ENCODE data around the gene DALRD3. TPM values are rescaled to one million over a fixed set of nuclear protein-coding genes. Genes with fewer than 3 reads are reported as not detected.
A peak's percentile ranks its signal among the peaks of the same experiment; 100 is the strongest.

The DALRD3 gene
- polyA plus RNA-seq, 1 donor: 28.5 TPM

DNA sequence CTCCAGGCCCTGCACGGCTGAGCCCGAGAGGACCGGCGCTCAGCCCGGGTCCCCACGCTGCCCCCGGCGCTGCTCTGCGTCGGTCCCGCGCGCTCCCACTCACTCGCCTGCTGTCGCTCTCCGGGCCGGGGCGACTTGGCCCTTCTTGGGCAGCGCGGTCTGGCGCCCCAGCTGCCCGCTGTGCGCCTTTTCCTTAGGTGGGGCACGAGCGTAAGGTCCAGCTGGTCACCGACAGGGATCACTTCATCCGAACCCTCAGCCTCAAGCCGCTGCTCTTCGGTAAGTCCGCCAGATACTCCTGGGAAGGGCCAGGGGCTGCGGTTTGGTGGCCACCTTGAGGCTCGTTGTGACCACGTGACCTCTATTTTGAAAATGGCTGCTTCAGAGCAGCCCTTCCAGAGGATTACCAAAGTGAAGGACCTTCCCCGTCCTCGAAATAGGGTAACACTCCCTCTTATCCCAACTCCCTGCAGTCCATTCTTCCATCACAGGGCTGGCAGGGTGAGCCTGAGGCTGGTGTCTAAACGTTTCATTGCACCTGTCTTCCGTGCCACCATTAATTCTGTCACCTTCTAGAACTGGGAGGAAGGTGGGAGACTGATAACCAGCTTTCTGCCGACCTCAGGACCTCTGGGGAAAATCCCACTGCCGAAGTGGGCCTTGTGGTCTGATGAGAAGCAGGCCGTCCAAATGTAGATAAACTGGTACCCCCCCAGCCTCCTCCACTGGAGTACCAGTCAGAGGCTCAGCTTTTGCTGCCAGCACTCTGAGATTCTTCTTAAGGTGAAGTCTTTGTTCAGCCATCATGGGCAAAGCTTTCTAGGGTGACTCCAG lies 27.5 kb downstream of the DALRD3 start:
- no peaks in the 10 kb centered on the region for H3K27me3 ChIP-seq (ENCODE audit: control insufficient read depth, insufficient read depth, low read length)
- peak overlapping the region; percentile 79 for H3K27ac ChIP-seq (ENCODE audit: low read length)
- H3K36me3 ChIP-seq (ENCODE audit: control insufficient read depth, insufficient read depth, low read length): peaks cover 16% of the 10 kb centered on the region
- peaks cover 15% of the 10 kb centered on the region for H3K4me1 ChIP-seq (ENCODE audit: control insufficient read depth, insufficient read depth, low read length)
- DNase-seq: peak in 1 of 2 donors; percentile 61
- WGBS (ENCODE audit: insufficient coverage, low lambda C conversion rate): no CpG with 5 or more reads among the region's 40 CpGs
- H3K4me3 ChIP-seq (ENCODE audit: low read length): peak overlapping the region; percentile 87
- no peaks in the 10 kb centered on the region for H3K9me3 ChIP-seq (ENCODE audit: control insufficient read depth, low read depth, low read length)

DNA sequence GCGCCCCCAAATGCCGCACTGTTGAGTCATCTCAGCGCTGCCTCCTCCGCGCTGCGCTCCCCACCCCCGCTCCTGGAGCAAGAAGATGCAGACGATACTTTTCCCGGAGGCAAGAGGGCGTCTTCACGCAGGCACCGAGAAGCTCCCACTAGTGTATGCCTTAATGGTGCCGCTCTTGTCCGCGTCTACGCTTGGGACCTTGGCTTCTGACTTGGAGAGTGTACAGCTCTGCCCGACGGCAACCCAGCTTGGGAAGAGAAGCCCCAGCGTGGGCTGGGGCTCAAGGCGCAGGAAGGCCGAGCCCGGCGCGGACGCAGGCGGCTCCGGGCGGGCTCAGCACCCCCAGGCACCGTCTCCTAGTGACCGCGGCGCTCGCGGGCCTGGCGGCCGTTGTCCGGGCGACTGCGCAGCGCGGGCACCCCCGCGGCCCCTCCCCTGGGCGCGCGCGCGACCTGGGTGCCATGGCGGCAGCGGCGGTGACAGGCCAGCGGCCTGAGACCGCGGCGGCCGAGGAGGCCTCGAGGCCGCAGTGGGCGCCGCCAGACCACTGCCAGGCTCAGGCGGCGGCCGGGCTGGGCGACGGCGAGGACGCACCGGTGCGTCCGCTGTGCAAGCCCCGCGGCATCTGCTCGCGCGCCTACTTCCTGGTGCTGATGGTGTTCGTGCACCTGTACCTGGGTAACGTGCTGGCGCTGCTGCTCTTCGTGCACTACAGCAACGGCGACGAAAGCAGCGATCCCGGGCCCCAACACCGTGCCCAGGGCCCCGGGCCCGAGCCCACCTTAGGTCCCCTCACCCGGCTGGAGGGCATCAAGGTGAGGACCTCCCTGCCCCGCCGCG lies 28.4 kb downstream of the DALRD3 start, which contains the start of gene P4HTM:
TSS of gene P4HTM (plus strand) at position 446 of the 840 bp plus-strand sequence. CDS start at position 462, 16 bp downstream.
- Histone ChIP-seq H3K4me3 (ENCODE audit: low read length) (peak within 1 kb of the TSS; percentile 87), H3K9me3 (ENCODE audit: control insufficient read depth, low read depth, low read length) (no peaks in the 10 kb centered on the region), H3K27ac (ENCODE audit: low read length) (peak within 1 kb of the TSS; percentile 96), H3K36me3 (ENCODE audit: control insufficient read depth, insufficient read depth, low read length) (peaks cover 17% of the 10 kb centered on the region), H3K27me3 (ENCODE audit: control insufficient read depth, insufficient read depth, low read length) (no peaks in the 10 kb centered on the region), H3K4me1 (ENCODE audit: control insufficient read depth, insufficient read depth, low read length) (peaks cover 15% of the 10 kb centered on the region)
- peak; percentile 88 to 93 for DNase-seq
- WGBS (ENCODE audit: insufficient coverage, low lambda C conversion rate): no CpG with 5 or more reads among the region's 91 CpGs

DNA sequence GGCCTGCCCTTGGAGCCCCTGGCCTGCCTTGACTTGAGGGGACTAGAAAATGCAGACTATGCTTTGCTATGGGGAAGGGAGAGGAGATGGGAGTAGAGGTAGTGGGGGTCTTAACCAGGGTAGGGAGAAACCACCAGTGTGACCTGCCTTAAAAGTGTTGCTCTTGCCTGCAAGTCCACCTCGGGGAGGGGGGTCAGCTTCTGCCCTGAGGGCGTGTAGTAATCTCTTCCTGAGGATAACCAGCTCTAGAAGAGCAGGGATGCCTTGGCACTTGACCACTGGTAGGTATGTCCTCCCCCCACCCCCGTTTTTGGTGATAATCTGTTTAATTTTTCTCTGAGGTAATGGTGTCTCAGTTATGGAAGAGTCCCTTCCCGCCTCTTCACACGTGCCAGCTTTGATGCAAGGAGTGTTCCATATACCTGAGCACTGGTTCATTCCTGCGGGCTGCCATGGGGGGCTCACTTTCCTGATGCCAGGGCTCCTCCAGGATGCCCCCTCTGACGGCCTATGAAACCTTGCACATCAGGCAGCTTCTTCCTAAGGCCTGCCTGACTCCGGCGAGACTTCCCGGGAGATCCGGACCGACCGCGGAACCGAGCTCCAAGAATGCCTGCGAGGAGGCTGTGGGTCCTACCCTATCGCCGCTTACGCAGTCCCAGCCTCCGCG lies 29.1 kb downstream of the DALRD3 start:
- Histone ChIP-seq H3K27ac (ENCODE audit: low read length) (peak overlapping the region; percentile 96), H3K9me3 (ENCODE audit: control insufficient read depth, low read depth, low read length) (no peaks in the 10 kb centered on the region), H3K4me3 (ENCODE audit: low read length) (peak overlapping the region; percentile 83), H3K27me3 (ENCODE audit: control insufficient read depth, insufficient read depth, low read length) (no peaks in the 10 kb centered on the region), H3K4me1 (ENCODE audit: control insufficient read depth, insufficient read depth, low read length) (peaks cover 17% of the 10 kb centered on the region), H3K36me3 (ENCODE audit: control insufficient read depth, insufficient read depth, low read length) (peaks cover 20% of the 10 kb centered on the region)
- no peak for DNase-seq
- no CpG with 5 or more reads among the region's 21 CpGs for WGBS (ENCODE audit: insufficient coverage, low lambda C conversion rate)

DNA sequence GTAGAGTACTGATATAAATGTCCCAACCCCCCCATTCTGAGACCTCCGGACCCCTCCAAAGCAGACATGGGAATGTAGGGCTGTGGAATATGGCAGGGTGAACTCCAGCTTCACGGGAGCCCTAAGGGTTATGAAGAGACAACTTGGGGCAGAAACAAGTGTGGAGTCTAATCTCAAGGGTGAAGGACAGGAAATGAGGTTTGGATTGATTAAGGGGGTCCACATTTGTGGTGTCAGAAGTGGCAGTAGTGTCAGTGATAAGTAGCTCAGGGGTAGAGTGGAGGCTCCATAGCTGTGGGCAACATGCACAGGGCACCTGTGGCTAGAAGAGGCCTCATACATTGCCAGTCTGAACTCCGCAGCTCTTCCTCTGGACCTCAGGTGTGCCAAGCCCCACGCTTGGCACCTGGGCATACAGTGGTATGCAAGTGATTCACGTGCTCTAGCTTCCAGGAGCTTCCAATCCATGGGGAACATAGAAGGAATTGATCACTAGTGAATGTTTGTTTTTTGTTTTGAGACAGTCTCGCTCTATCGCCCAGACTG lies 32.5 kb downstream of the DALRD3 start:
- WGBS (ENCODE audit: insufficient coverage, low lambda C conversion rate): 100% methylated on average over 2 of the region's 7 CpGs
- Histone ChIP-seq H3K9me3 (ENCODE audit: control insufficient read depth, low read depth, low read length) (no peaks in the 10 kb centered on the region), H3K27ac (ENCODE audit: low read length) (no peak overlapping the region), H3K27me3 (ENCODE audit: control insufficient read depth, insufficient read depth, low read length) (no peaks in the 10 kb centered on the region), H3K36me3 (ENCODE audit: control insufficient read depth, insufficient read depth, low read length) (peaks cover 48% of the 10 kb centered on the region), H3K4me3 (ENCODE audit: low read length) (no peak overlapping the region), H3K4me1 (ENCODE audit: control insufficient read depth, insufficient read depth, low read length) (peaks cover 10% of the 10 kb centered on the region)
- DNase-seq: no peak

DNA sequence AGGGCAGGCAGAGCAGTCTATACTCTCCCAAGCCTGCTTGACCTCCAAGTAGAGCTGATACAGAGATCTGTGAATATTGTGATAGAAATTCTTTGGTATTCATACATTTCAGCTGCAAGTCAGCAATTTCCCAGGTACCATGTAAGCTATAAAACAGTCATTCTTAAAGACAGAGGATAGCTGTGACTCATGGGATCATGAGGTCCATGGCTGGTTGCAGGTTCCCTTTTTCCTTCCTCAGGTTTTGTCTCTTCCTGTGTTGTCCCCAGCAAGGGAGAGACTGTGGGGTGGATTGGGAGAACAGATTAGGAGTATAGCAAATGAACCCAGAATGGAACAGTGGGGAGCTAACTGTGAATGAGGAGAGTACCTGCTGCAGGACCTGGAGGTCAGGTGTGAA lies 33.7 kb downstream of the DALRD3 start:
- peak in 1 of 2 donors; percentile 36 for DNase-seq
- H3K4me1 ChIP-seq (ENCODE audit: control insufficient read depth, insufficient read depth, low read length): peaks cover 10% of the 10 kb centered on the region
- peak overlapping the region; percentile 41 for H3K27ac ChIP-seq (ENCODE audit: low read length)
- H3K9me3 ChIP-seq (ENCODE audit: control insufficient read depth, low read depth, low read length): no peaks in the 10 kb centered on the region
- no peaks in the 10 kb centered on the region for H3K27me3 ChIP-seq (ENCODE audit: control insufficient read depth, insufficient read depth, low read length)
- peaks cover 59% of the 10 kb centered on the region for H3K36me3 ChIP-seq (ENCODE audit: control insufficient read depth, insufficient read depth, low read length)
- H3K4me3 ChIP-seq (ENCODE audit: low read length): no peak overlapping the region

DNA sequence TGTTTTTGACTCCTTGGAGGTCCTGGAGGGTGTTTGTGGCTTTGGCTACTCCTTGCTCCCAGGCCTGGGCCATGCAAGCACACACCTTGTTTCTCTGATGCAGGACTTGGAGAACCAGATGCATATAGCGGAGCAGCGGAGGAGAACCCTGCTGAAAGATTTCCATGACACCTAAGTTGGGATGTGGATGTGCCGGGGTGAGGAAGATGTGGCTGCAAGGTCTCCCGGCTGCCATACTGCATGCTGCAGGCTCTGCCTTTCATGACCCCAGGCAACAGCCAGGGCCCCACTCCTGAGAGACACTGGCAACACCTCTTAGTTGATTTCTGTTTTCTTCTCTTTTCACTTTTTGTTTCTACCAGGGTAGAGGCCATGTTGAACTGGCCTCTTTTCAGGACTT lies 35.3 kb downstream of the DALRD3 start:
- H3K36me3 ChIP-seq (ENCODE audit: control insufficient read depth, insufficient read depth, low read length): peaks cover 70% of the 10 kb centered on the region
- H3K27me3 ChIP-seq (ENCODE audit: control insufficient read depth, insufficient read depth, low read length): no peaks in the 10 kb centered on the region
- no peaks in the 10 kb centered on the region for H3K9me3 ChIP-seq (ENCODE audit: control insufficient read depth, low read depth, low read length)
- WGBS (ENCODE audit: insufficient coverage, low lambda C conversion rate): no CpG with 5 or more reads among the region's 4 CpGs
- no peak overlapping the region for H3K27ac ChIP-seq (ENCODE audit: low read length)
- no peak for DNase-seq
- peaks cover 2% of the 10 kb centered on the region for H3K4me1 ChIP-seq (ENCODE audit: control insufficient read depth, insufficient read depth, low read length)
- H3K4me3 ChIP-seq (ENCODE audit: low read length): no peak overlapping the region

DNA sequence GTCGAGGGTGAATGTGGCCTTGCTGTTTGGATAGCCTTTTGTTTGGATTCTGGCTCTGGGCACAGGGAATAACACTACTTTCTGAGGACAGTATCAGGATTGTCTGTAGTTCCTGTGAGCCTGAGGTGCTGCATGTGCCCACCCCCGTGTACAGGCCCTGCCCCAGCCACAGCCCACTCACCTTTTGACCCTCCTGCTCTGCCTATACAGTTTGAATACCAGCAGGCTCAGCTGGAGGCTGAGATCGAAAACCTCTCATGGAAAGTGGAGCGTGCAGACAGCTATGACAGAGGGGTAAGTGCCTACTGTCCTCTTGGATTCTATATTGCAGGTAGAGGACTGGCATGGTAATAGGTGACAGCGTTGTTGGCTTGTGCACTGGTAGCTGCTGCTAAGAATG lies 35.7 kb downstream of the DALRD3 start:
- Histone ChIP-seq H3K9me3 (ENCODE audit: control insufficient read depth, low read depth, low read length) (no peaks in the 10 kb centered on the region), H3K36me3 (ENCODE audit: control insufficient read depth, insufficient read depth, low read length) (peaks cover 75% of the 10 kb centered on the region), H3K4me3 (ENCODE audit: low read length) (no peak overlapping the region), H3K4me1 (ENCODE audit: control insufficient read depth, insufficient read depth, low read length) (peaks cover 2% of the 10 kb centered on the region), H3K27ac (ENCODE audit: low read length) (no peak overlapping the region), H3K27me3 (ENCODE audit: control insufficient read depth, insufficient read depth, low read length) (no peaks in the 10 kb centered on the region)
- WGBS (ENCODE audit: insufficient coverage, low lambda C conversion rate): no CpG with 5 or more reads among the region's 5 CpGs
- no peak for DNase-seq

DNA sequence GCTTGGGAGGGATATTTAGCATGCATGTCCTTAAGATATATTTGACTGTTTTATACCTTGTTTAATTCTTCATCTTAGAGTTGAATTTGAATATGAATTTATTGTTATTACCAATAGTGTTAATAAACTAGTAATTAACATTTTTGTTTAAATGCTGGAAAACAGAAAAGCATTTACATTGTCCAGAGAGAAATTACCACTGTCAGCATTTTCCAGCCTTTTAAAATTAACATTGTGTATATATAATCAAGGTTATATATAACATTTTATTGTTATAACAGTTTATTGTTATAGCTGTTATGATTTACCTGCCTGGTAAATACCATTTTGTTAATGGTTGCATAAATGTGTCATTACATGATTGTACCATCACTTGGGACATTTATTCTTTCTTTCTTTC lies 36.4 kb downstream of the DALRD3 start:
- Histone ChIP-seq H3K27ac (ENCODE audit: low read length) (no peak overlapping the region), H3K4me1 (ENCODE audit: control insufficient read depth, insufficient read depth, low read length) (peaks cover 2% of the 10 kb centered on the region), H3K36me3 (ENCODE audit: control insufficient read depth, insufficient read depth, low read length) (peaks cover 79% of the 10 kb centered on the region), H3K4me3 (ENCODE audit: low read length) (no peak overlapping the region), H3K27me3 (ENCODE audit: control insufficient read depth, insufficient read depth, low read length) (no peaks in the 10 kb centered on the region), H3K9me3 (ENCODE audit: control insufficient read depth, low read depth, low read length) (no peaks in the 10 kb centered on the region)
- DNase-seq: no peak

DNA sequence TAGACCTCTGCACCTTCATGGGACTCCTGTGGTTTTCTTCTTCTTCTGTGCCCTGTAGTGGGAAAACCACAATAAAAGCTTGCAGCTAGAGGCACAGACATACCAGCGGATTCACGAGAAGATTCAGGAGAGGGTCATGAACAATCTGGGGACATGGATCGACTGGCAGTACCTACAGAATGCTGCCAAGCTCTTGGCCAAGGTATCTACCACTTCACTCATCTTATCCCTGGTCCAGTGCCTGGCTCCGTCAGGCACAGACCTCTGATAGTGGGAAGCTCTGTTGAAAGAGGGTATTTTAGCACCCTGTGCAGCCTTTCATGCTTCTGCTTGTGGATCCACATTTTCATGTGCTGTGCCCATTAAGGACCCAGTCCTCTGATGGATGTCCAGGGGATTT lies 38.1 kb downstream of the DALRD3 start:
- no CpG with 5 or more reads among the region's 4 CpGs for WGBS (ENCODE audit: insufficient coverage, low lambda C conversion rate)
- H3K4me3 ChIP-seq (ENCODE audit: low read length): no peak overlapping the region
- no peaks in the 10 kb centered on the region for H3K27me3 ChIP-seq (ENCODE audit: control insufficient read depth, insufficient read depth, low read length)
- no peaks in the 10 kb centered on the region for H3K9me3 ChIP-seq (ENCODE audit: control insufficient read depth, low read depth, low read length)
- no peak overlapping the region for H3K27ac ChIP-seq (ENCODE audit: low read length)
- peaks cover 2% of the 10 kb centered on the region for H3K4me1 ChIP-seq (ENCODE audit: control insufficient read depth, insufficient read depth, low read length)
- peaks cover 81% of the 10 kb centered on the region for H3K36me3 ChIP-seq (ENCODE audit: control insufficient read depth, insufficient read depth, low read length)
- no peak for DNase-seq

DNA sequence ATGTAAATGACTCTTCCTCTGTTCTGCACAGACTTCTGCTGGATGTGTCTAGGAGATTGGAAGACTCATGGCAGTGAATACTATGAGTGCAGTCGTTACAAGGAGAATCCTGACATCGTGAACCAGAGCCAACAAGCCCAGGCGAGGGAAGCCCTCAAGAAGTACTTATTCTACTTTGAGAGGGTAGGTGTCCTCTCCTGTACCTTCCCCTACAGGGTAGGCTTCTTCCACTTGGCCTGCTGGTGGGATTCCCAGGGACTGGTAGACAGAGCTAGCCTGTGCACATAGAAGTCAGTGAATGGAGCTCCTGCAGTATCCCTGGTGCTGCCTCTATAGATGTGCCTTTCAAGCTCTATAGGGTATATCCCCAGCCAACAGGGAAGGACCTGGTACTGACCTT lies 38.9 kb downstream of the DALRD3 start:
- no peak overlapping the region for H3K4me3 ChIP-seq (ENCODE audit: low read length)
- DNase-seq: no peak
- WGBS (ENCODE audit: insufficient coverage, low lambda C conversion rate): no CpG with 5 or more reads among the region's 3 CpGs
- H3K4me1 ChIP-seq (ENCODE audit: control insufficient read depth, insufficient read depth, low read length): peaks cover 2% of the 10 kb centered on the region
- H3K27ac ChIP-seq (ENCODE audit: low read length): no peak overlapping the region
- H3K27me3 ChIP-seq (ENCODE audit: control insufficient read depth, insufficient read depth, low read length): no peaks in the 10 kb centered on the region
- no peaks in the 10 kb centered on the region for H3K9me3 ChIP-seq (ENCODE audit: control insufficient read depth, low read depth, low read length)
- peaks cover 84% of the 10 kb centered on the region for H3K36me3 ChIP-seq (ENCODE audit: control insufficient read depth, insufficient read depth, low read length)
